ENCODE data around the gene POLR2L.

Gene POLR2L

DNA sequence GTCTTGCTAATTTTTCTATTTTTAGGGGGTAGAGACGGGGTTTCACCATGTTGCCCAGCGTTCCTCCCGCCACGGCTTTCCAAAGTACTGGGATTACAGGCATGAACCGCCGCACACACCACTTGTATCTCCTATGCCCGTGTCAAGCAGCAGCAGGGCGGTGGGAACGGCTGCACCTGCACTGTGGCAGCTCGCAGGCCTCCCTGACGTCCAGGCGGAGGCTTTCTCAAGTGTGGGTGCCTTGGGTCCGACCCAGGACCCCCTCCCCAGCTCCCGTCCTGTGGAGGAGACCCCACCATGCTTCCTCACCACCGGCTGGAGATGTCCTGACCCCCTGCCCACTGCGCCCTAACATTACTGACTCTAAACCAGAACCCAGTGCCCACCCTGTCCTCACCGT lies 26.1 kb upstream of the POLR2L start:
- DNase-seq = no peak

DNA sequence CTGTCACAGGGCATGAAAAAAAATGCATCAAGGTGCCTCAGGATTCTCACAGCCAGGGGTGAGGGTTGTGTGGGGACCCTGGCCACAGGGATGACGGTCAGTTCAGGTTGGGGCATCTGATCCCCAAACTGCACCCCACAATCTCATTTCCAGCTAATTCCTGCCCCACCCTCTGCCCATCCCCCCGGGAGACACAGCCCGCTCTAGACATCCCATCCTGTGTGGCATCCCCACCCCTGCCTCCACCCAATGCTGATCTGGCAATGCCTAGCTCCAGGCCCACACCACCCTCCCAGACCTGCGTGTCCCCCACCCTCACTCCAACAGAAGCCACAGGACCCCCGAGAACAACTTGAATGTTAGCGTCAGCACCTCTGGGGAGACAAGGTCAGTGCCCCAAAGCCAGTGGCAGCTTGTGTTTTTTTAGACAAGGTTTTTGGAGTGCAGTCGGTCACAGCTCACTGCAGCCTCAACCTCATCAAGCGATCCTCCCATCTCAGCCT lies 25.6 kb upstream of the POLR2L start:
- DNase-seq = no peak

GRCh38 chr11:866481-866880 lies 24.2 kb upstream of the POLR2L start:
- DNase-seq = no peak

- DNase-seq = no peak
These were observed 23.4 kb upstream of the POLR2L start for GRCh38 chr11:865462-866430.

DNA sequence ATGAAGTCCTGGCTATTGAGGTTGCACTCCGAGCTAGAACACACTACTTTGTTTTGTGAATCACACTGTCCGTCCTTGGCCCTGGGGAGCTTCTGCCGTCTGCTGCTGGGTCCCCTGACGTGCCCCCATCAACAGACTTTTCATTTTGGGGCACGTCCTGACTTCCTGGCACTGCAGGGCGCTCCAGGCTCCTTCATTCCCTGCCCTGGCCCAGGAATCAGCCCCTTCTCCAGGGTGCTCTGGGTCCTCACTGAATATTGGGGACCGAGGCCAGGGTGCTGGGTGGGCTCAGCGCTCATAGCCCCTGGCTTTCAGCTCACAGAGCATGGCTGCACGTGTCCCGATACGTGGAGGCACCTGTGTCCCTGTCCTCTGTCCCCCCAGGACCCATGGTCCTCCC lies 22.6 kb upstream of the POLR2L start:
- no peak for DNase-seq

DNA sequence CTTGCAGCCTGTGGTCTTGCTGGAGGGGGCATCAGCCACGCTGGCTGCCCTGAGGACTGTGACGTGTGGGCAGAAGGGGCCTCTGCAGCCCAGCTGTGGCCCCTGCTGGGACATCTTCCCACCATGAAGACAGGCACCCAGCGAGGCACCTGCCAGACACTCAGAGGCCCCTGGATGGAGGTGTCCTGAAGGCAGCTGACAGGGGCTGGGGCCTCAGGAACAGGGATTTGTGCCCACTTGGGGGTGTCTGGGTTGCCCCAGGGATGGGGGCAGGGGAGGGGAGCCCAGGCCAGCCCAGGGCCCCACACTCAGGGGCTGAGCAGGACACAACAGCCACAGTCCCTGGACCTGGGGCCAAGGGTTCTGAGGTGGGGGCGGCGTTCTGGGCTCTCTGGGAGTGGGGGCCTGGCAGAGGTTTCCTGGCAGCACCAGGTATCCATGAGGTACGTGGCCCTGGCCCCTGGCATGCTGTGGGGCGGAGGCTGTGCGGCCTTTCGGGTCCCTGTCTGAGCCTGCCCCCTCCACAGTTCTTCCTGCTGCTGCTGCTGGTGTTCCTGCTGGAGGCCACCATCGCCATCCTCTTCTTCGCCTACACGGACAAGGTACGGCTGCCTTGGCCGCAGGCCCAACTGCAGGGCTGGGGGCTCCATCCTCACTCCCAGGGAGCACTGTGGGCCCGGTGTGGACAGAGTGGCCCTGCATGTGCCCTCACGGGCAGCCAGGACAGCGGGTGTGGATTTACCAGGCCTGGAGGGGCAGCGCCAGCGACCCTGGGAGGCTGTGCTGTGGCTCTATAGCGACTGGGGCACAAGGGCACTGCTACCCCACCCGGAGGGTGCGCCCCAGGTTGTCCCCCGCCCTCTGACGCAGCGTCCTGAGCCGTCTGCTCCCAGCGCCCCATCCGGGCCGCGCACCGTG lies 21.8 kb upstream of the POLR2L start:
- no peak for DNase-seq

DNA sequence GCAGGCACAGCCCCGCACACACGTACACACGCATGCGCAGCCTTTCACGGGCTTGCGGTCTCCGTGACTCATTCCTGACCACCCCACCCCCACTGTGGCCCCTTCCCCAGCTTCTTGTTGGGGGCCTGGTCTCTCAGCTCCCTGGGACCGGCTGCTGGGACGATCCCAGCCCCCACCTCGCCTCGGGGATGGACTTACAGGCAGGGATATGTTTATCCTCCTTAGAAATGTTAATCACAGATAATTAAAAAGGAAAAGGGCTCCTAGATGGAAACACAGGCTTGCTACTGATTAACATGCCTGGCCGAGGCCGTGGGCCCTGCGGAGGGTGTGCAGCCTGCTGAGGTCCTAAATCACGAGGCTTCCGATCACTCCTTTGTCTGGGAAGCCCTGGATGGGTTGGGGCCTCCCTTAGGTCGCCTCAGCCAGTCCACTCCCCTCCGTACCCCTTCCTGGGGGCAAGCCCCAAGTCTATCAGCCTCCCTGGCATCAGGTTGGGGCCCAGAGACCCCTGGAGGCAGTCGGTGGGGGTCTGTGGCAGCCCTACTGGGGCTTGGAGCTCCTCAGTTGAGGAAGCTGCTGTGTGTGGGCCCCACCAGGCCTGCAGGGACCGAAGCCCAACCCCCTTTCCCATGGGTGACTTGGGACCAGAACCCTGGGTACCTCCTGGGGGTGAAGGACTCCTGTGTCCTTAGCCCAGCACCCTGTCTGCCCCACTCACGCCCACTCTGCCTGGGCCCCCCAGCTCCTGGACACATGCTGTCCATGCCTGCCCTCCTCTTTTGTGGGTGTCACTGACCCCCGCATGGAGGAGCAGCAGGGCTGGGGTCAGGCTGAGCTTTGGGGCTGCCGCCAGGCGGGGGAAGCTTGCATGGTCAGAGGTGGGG lies 20.9 kb upstream of the POLR2L start:
- DNase-seq = no peak

DNA sequence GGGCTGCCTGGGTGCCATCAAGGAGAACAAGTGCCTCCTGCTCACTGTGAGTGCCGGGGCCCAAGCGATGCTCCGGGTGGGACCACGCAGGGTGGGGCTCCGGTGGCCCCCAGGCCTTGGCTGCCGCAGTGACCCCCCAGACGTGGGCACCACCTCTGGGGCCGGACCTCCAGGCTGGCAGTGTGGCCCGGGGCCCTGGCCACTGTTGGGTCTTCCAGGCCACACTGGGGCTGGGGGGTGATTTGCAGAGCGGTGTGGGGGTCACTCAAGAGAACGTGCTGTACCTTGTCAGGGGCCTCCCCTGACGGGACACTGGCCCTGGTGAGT lies 20.3 kb upstream of the POLR2L start:
- DNase-seq = no peak

DNA sequence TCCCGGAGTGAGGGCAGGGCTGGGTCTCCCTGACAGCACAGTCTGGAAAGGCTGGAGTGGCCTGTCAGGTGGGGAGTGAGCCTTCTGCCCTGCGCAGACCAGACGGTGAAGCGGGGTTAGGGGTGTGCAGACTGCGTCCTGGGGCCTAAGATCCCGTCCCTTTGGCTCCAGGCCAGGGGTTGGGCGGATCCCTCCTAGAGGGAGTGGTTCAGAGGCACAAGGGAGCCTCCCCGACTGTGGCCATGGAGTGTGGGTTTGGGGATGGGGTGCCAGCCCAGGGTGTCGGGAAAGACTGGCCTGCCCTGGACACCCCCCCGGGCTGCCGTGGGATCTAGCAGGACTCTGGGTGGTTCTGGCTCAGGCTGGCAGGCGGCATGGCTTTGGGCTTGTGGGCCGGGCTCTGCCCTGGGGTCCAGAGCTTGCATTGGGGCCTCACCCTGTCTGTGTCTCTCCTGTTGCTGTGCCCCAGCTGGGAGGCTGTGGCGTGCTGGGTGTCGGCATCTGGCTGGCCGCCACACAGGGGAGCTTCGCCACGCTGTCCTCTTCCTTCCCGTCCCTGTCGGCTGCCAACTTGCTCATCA lies 19.8 kb upstream of the POLR2L start:
- no peak for DNase-seq

- DNase-seq = no peak
These were observed 18.8 kb upstream of the POLR2L start for GRCh38 chr11:861105-861479.

GRCh38 chr11:860234-861104 lies 18.1 kb upstream of the POLR2L start:
- no peak for DNase-seq

GRCh38 chr11:859394-860131 lies 17.2 kb upstream of the POLR2L start:
- peak; percentile 26 for DNase-seq

- no peak for DNase-seq
These were observed 16.5 kb upstream of the POLR2L start for GRCh38 chr11:858762-859339.

DNA sequence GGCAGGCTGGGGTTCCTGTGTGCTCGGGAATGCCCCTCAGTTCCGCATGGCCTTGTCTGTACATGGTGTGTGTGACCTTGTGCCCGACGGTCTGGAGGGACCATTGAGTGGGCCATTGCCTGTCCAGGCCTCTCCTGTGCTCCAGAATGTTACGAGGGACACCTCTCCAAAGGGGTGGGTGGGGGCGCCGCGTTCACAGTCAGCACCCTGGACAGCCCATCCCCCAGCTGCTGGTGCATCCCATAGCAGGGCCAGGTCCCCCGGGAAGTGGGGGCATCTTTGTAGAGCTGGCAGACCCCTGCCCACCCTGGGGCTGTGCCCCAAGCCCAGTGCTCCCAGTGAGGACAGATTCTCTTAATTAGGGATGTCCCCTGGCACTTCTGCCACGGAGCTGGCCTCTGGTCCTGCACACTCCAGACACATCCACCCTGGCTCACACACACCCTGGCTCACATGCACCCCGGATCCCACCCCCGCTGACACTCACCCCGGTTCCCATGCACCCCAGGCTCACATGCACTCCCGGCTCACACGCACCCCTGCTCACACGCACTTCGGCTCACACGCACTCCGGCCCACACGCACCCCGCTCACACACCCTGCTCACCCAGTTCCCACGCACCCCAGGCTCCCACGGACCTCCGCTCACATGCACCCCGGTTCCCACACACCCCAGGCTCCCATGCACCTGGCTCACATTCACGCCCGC lies 15.9 kb upstream of the POLR2L start:
- no peak for DNase-seq

DNA sequence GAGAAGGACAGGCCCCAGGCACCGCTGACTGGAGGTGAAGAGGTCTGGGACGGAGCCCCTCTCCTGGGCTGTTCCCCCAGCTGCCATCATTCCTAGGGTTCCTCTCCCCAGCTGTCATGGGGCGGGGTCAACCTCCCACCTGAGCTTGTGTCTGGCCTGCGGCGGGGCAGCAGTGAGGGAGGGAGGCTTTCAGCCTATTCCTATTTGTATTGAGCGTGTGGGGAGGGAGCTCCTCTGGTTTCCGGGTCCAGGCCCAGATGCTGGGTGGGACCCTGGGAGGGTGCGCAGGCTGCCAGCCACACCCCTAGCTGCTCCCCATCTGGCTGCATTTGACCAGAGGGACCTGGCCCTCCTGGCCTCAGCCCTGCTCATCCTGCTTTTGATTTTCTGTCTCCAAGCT lies 14.1 kb upstream of the POLR2L start:
- no peak for DNase-seq

- DNase-seq = no peak
These were observed 13.5 kb upstream of the POLR2L start for GRCh38 chr11:855796-856195.

- no peak for DNase-seq
These were observed 13.0 kb upstream of the POLR2L start for GRCh38 chr11:855330-855674.

- DNase-seq = no peak
These were observed 12.4 kb upstream of the POLR2L start for GRCh38 chr11:854601-855329.
